A549 (cell line): ENCODE results near the gene PTPN6. TPM values are rescaled to one million over a fixed set of nuclear protein-coding genes. Genes with fewer than 3 reads are reported as not detected.

Source experiments
- ATAC-seq, 2 experiments: fragments of 200-7000 bp in 1 of 2; fragments of >200 bp in 1 of 2; cut with Nextera tagmentation in 1 of 2; cut with Tn5 transposase in 1 of 2; 3 replicates each; pipeline versions ENCODE4 v1.8.0 to v1.9.1; 2018 to 2020; ENCODE audit warnings: mild to moderate bottlenecking in 1 of 2, moderate library complexity in 1 of 2
- CTCF ChIA-PET: fragments of 300-600 bp; sonication (Branson Sonifier 250); formaldehyde crosslinking; extraction: SDS; loops from one replicate; lab custom pipeline; 2021; ENCODE audit warnings: antibody characterized with exemption, inconsistent platforms; lab: Yijun Ruan, JAX
- POLR2A ChIA-PET: fragments of 350-600 bp; formaldehyde crosslinking; extraction: SDS; loops from one replicate; lab custom pipeline; 2021; ENCODE audit warnings: antibody characterized with exemption, inconsistent platforms; lab: Yijun Ruan, JAX
- DNase-seq, 2 experiments: peaks; one replicate each; pipeline versions ENCODE4 v3.0.0 to v3.0.0-alpha.2; 2011 to 2016; ENCODE audit warnings: low read depth in 1 of 2, low spot score in 1 of 2
- FAIRE-seq: peaks from 2 replicates; lab custom pipeline; 2011; peaks lifted over from hg19 to GRCh38; lab: Jason Lieb, UNC
- H3K27ac ChIP-seq, 2 experiments: fragments of >200 bp; sonication (Bioruptor Twin); formaldehyde crosslinking; 3 replicates each; pipeline ENCODE4 v1.5.1; 2016 to 2017
- H3K4me1 ChIP-seq: fragments of >200 bp; sonication (Bioruptor Twin); formaldehyde crosslinking; 3 replicates; pipeline ENCODE4 v1.6.1; 2016
- H3K4me2 ChIP-seq: fragments of >200 bp; sonication (Bioruptor Twin); formaldehyde crosslinking; 3 replicates; pipeline ENCODE4 v1.6.1; 2016
- H3K4me3 ChIP-seq: fragments of >200 bp; sonication (Bioruptor Twin); formaldehyde crosslinking; 3 replicates; pipeline ENCODE4 v1.5.1; 2016
- H3K9me3 ChIP-seq: fragments of >200 bp; sonication (Bioruptor Twin); formaldehyde crosslinking; 3 replicates; pipeline ENCODE4 v1.6.1; 2016
- CEBPB ChIP-seq, 2 experiments: fragments of >200 bp in 1 of 2; sonication (Bioruptor Twin) in 1 of 2; formaldehyde crosslinking in 1 of 2; IDR thresholded peaks; 2 replicates each; pipeline ENCODE4 v1.6.1; 2012 to 2016
- EHMT2 ChIP-seq: fragments of 200-600 bp; sonication (generic); IDR thresholded peaks from 2 replicates; pipeline ENCODE4 v1.6.1; 2016; ENCODE audit warnings: antibody characterized with exemption, low read depth, mild to moderate bottlenecking, moderate library complexity
- HOXB13 ChIP-seq: fragments of 250-450 bp; sonication (Bioruptor Pico); IDR thresholded peaks from 2 replicates; pipeline ENCODE4 v1.5.0; 2020; ENCODE audit warnings: low read depth, mild to moderate bottlenecking, moderate library complexity
- JUN ChIP-seq, 2 experiments: fragments of >200 bp; sonication (Bioruptor Twin); formaldehyde crosslinking; IDR thresholded peaks; 2 replicates in 1 of 2; 3 replicates in 1 of 2; pipeline ENCODE4 v1.6.1; 2016 to 2017
- KDM1A ChIP-seq: fragments of 200-600 bp; sonication (generic); IDR thresholded peaks from 2 replicates; pipeline ENCODE4 v1.6.1; 2016; ENCODE audit warnings: low read depth, mild to moderate bottlenecking
- KDM5A ChIP-seq: fragments of 200-600 bp; sonication (generic); IDR thresholded peaks from 2 replicates; pipeline ENCODE4 v1.6.1; 2016; ENCODE audit warnings: antibody characterized with exemption, mild to moderate bottlenecking
- NFE2L2 ChIP-seq: fragments of 150-350 bp; conservative IDR thresholded peaks from 2 replicates; pipeline ENCODE4 v1.6.1; 2014; ENCODE audit warnings: low read length
- NPAS2 ChIP-seq: fragments of 250-450 bp; sonication (Bioruptor Pico); IDR thresholded peaks from 2 replicates; pipeline ENCODE4 v1.8.0; 2022; ENCODE audit warnings: mild to moderate bottlenecking, moderate library complexity, borderline replicate concordance
- PHF8 ChIP-seq: fragments of 200-600 bp; sonication (generic); IDR thresholded peaks from 2 replicates; pipeline ENCODE4 v1.6.1; 2016; ENCODE audit warnings: low read depth, mild to moderate bottlenecking, antibody characterized with exemption, moderate library complexity, borderline replicate concordance
- POLR2A ChIP-seq: IDR thresholded peaks from 2 replicates; pipeline ENCODE4 v1.6.1; 2012; ENCODE audit warnings: mild to moderate bottlenecking, low read length
- TFCP2L1 ChIP-seq: fragments of 250-450 bp; sonication (Bioruptor Pico); IDR thresholded peaks from 2 replicates; pipeline ENCODE4 v1.5.0; 2021; ENCODE audit warnings: mild to moderate bottlenecking
- WGBS: methylation state at CpG from one replicate; pipeline ENCODE4 v1.1.6; 2017; ENCODE audit errors: missing lambda C conversion rate; 5-methylcytosine and 5-hydroxymethylcytosine counted together
- polyA plus RNA-seq, 4 experiments: library from polyadenylated mRNA; depleted of rRNA in 3 of 4; stranded (reverse); fragments of >200 nt; fragmentation: RNase III in 1 of 4; extraction: RNeasy Plus Mini Kit Qiagen cat#74134 plus additional on column Dnase treatment in 1 of 4; gene quantifications; 2 replicates in 3 of 4; 3 replicates in 1 of 4; pipeline ENCODE4 v1.2.3, GENCODE V29; 2011 to 2017
- TF ChIP-seq, protein P1 (sequence below): IDR thresholded peaks from 2 replicates; pipeline ENCODE4 v1.6.1; 2012
- TF ChIP-seq, protein P2 (sequence below): IDR thresholded peaks from 2 replicates; pipeline ENCODE4 v1.6.1; 2012; ENCODE audit warnings: low read depth, borderline replicate concordance
- TF ChIP-seq, protein P3 (sequence below): fragments of 200-600 bp; sonication (generic); IDR thresholded peaks from 2 replicates; pipeline ENCODE4 v1.6.1; 2016; ENCODE audit warnings: antibody characterized with exemption, mild to moderate bottlenecking, moderate library complexity

The PTPN6 gene
- polyA plus RNA-seq, 2 of the 4 experiments (the other 2 are of a cell fraction) = 15.1 to 18.9 TPM

DNA sequence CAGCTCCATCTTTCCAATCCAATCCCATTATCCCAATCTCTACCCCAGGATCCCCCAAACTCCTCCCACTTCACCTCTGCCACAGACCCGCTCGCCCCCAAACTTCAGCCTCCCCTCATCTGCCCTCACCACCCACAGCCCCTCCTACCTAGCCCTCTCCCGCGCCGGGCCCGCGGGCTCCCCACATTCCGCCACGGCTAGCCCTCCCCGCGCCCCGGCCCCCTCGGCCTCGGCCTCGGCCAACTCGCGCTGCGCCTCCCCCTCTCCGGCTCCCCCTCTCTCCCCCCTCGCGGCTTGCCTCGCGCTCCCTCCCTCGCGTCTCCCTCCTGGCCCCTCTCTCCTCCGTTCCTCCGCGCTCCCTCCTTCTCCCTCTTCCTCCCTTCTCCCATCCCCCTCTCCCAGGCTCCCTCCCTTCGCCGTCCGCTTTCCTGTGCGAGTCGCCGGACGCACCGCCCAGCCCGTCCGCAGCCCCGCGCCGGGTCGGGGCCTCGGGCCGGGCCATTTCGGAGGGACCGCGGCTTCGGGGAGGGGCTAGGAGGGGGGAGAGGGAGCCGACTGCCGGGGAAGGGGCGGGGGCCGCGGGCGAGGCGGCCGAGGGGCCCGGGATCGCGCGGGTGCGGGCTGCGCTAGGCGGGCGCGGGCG is 23.7 kb upstream of the PTPN6 start, which contains the start of gene ATN1:
Gene ATN1, plus strand, starts transcription at position 581 of the 643 bp plus-strand sequence. CDS start 6,043 bp downstream, outside the sequence.
- Histone ChIP-seq H3K27ac (peak within 1 kb of the TSS; percentile 99 to 100), H3K4me3 (peak within 1 kb of the TSS; percentile 93), H3K4me2 (peak within 1 kb of the TSS; percentile 82), H3K4me1 (peaks cover 50% of the 10 kb centered on the region), H3K9me3 (no peaks in the 10 kb centered on the region)
- POLR2A ChIA-PET = interaction anchor here (0.8 to 4.1 kb wide), 7 partner anchors 9 to 60 kb away, joined by 3 to 44 read pairs (median 14); partner anchors contain the start of genes C12orf57, RNU7-1, SPSB2 and TPI1
- 7% methylated on average over 22 of the region's 66 CpGs for WGBS
- peak; percentile 56 to 59 for DNase-seq
- FAIRE-seq = no peak
- peak; percentile 11 to 23; a peak in 5 of 6 replicates for ATAC-seq
- TF ChIP-seq KDM1A (no peak), TFCP2L1 (CRISPR knock-in tag) (no peak), NFE2L2 (no peak), KDM5A (no peak), EHMT2 (no peak), PHF8 (peak; percentile 48; the same call in 1 of the 2 replicates), HOXB13 (CRISPR knock-in tag) (no peak), POLR2A (peak; percentile 67), JUN (IDR thresholded peaks at IDR 0.05) (peak in 1 of 2 experiments; percentile 39; a peak in 1 of 5 replicates)
- TF ChIP-seq, protein P1, sequence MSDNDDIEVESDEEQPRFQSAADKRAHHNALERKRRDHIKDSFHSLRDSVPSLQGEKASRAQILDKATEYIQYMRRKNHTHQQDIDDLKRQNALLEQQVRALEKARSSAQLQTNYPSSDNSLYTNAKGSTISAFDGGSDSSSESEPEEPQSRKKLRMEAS = peak; percentile 54
- TF ChIP-seq, protein P2, sequence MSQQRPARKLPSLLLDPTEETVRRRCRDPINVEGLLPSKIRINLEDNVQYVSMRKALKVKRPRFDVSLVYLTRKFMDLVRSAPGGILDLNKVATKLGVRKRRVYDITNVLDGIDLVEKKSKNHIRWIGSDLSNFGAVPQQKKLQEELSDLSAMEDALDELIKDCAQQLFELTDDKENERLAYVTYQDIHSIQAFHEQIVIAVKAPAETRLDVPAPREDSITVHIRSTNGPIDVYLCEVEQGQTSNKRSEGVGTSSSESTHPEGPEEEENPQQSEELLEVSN = peak; percentile 33; the same call in 1 of the 2 replicates
- TF ChIP-seq, protein P3, sequence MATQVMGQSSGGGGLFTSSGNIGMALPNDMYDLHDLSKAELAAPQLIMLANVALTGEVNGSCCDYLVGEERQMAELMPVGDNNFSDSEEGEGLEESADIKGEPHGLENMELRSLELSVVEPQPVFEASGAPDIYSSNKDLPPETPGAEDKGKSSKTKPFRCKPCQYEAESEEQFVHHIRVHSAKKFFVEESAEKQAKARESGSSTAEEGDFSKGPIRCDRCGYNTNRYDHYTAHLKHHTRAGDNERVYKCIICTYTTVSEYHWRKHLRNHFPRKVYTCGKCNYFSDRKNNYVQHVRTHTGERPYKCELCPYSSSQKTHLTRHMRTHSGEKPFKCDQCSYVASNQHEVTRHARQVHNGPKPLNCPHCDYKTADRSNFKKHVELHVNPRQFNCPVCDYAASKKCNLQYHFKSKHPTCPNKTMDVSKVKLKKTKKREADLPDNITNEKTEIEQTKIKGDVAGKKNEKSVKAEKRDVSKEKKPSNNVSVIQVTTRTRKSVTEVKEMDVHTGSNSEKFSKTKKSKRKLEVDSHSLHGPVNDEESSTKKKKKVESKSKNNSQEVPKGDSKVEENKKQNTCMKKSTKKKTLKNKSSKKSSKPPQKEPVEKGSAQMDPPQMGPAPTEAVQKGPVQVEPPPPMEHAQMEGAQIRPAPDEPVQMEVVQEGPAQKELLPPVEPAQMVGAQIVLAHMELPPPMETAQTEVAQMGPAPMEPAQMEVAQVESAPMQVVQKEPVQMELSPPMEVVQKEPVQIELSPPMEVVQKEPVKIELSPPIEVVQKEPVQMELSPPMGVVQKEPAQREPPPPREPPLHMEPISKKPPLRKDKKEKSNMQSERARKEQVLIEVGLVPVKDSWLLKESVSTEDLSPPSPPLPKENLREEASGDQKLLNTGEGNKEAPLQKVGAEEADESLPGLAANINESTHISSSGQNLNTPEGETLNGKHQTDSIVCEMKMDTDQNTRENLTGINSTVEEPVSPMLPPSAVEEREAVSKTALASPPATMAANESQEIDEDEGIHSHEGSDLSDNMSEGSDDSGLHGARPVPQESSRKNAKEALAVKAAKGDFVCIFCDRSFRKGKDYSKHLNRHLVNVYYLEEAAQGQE = no peak
- CTCF ChIA-PET = interaction anchor here (0.6 to 18.2 kb wide), 7 partner anchors 13 to 103 kb away, joined by 3 to 370 read pairs (median 38); partner anchors contain the start of genes C12orf57, ENO2, PTPN6 and RNU7-1

DNA sequence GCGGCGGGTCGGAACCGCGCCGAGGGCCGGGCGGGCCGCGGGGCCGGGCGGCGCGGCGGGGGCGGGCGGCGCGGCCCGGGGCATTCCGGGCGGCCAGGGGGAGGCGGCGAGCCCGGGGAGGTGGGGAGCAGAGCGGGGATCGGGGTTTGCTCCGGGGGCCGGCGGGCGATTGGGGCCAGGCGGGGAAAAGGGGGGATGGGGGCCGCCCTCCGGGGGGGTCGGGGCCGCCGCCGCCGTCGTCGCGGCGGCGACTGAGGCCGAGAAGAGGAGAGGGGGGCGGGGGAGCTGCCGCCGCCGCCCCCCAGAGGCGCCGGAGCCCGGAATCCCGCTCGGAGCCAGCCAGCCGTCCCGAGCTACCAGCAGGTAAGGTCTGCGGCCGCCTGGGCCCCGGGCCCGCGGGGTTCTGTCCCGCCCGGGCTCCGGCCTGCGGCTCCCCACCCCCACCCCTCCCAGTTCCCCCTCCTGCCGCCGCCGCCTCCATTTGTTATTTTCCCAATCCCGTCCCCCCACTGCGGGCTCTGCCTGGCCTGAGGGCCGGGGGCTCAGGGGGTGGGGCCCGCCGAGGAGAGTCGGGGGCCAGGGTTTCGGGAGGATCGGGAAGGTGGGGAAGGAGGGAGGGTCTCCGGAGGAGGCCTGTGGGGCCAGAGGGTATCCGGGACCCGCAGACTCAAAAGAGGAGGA is 23.0 kb upstream of the PTPN6 start:
- peaks cover 54% of the 10 kb centered on the region for H3K4me1 ChIP-seq
- H3K4me3 ChIP-seq = peak overlapping the region; percentile 93
- H3K27ac ChIP-seq = peak overlapping the region; percentile 99 to 100
- peak overlapping the region; percentile 74 for H3K4me2 ChIP-seq
- H3K9me3 ChIP-seq = no peaks in the 10 kb centered on the region
- ATAC-seq = no peak
- ChIA-PET POLR2A (interaction anchor here (0.6 to 1.7 kb wide), 3 partner anchors 8 to 15 kb away, joined by 3 to 9 read pairs (median 3); no protein-coding TSS in a partner anchor), CTCF (interaction anchor here (3.2 to 18.2 kb wide), 4 partner anchors 14 to 58 kb away, joined by 11 to 370 read pairs (median 137); partner anchors contain the start of genes C12orf57, ENO2, PTPN6 and RNU7-1)
- DNase-seq = no peak
- no peak for FAIRE-seq
- TF ChIP-seq JUN (IDR thresholded peaks at IDR 0.05) = peak in 1 of 2 experiments; percentile 28; a peak in 2 of 5 replicates
- no peak for TF ChIP-seq EHMT2
- WGBS = 0% methylated on average over 10 of the region's 79 CpGs

DNA sequence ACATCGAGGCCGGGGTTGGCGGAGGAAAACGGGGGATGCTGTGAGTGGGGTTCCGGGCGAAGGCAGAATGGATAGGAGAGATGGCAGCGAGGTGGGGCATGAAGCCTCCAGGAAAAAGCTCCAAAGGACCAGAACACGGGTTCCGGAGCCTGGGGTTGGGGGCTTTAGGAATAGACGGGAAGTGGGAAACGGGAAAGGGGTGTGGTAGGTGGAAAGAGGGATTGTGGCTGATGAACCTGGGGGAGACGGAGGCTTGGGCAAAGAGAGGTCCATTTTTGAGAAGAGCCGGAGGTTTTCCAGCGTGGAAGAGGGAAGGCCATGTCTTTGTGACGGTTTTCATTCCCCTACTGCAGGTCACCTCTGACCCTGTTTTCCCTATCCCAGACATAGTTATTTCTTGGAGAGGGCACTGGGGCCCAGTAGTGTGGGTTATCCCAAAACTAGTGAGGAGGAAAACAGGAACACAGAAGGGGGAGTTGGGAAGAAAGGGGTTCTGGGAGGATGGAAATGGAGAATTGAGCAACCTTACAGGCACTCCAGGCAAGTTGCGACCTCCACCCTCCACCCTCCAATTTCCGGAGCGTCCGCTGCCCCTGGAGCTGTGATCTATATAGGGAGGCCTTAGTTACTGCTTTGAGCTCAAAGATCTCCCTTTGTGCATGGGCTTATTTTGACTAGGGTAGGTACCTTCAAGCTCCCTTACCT is 22.3 kb upstream of the PTPN6 start:
- peak overlapping the region; percentile 99 to 100 for H3K27ac ChIP-seq
- peak overlapping the region; percentile 93 for H3K4me3 ChIP-seq
- H3K9me3 ChIP-seq = no peaks in the 10 kb centered on the region
- TF ChIP-seq JUN (IDR thresholded peaks at IDR 0.05) (0 out of 5 replicates have a peak, but pooled peaks of 1 of the 2 experiments have one; percentile 17), CEBPB (IDR thresholded peaks at IDR 0.05) (0 out of 4 replicates have a peak, but pooled peaks of 1 of the 2 experiments have one; percentile 29), NPAS2 (CRISPR knock-in tag) (no peak)
- no peak for FAIRE-seq
- DNase-seq = no peak
- peak overlapping the region; percentile 74 for H3K4me2 ChIP-seq
- CTCF ChIA-PET = interaction anchor here (1.6 to 18.2 kb wide), 5 partner anchors 13 to 59 kb away, joined by 6 to 370 read pairs (median 91); partner anchors contain the start of genes C12orf57, ENO2, PTPN6 and RNU7-1
- H3K4me1 ChIP-seq = peaks cover 60% of the 10 kb centered on the region
- POLR2A ChIA-PET = interaction anchor here (0.6 to 2.1 kb wide), 4 partner anchors 7 to 15 kb away, joined by 3 to 9 read pairs (median 4); partner anchors contain the start of genes C12orf57 and RNU7-1
- 15% methylated on average over 19 of the region's 19 CpGs for WGBS
- ATAC-seq = no peak
